MV-4-11 (cell line): Measurements from ENCODE around the gene MED27.
A peak's percentile ranks its signal among the peaks of the same experiment; 100 is the strongest.

Experiments used
- DNase-seq: peaks from one replicate; lab custom pipeline; 2025; lab: John Stamatoyannopoulos, UW

The MED27 gene

GRCh38 chr9:132079391-132080091 is at the start of gene MED27:
Gene MED27 (minus strand): TSS chr9:132079867. CDS start chr9:132079844, 23 bp downstream.
- peak; percentile 88 for DNase-seq

- DNase-seq = no peak
Measured at GRCh38 chr9:132127888-132128534, 48.3 kb upstream of the MED27 start.

GRCh38 chr9:132126680-132127236 is 47.1 kb upstream of the MED27 start:
- DNase-seq = no peak

GRCh38 chr9:132125944-132126679 is 46.4 kb upstream of the MED27 start:
- DNase-seq = no peak

- DNase-seq = no peak
Measured at GRCh38 chr9:132125361-132125760, 45.7 kb upstream of the MED27 start.

- no peak for DNase-seq
Measured at GRCh38 chr9:132124800-132125199, 45.1 kb upstream of the MED27 start.

GRCh38 chr9:132121021-132121420 is 41.4 kb upstream of the MED27 start:
- no peak for DNase-seq

GRCh38 chr9:132117694-132118093 is 38.0 kb upstream of the MED27 start:
- no peak for DNase-seq

- no peak for DNase-seq
Measured at GRCh38 chr9:132116583-132116982, 36.9 kb upstream of the MED27 start.

GRCh38 chr9:132114102-132114707 is 34.5 kb upstream of the MED27 start:
- DNase-seq = no peak

- no peak for DNase-seq
Measured at GRCh38 chr9:132109291-132109690, 29.6 kb upstream of the MED27 start.

- DNase-seq = peak; percentile 12
Measured at GRCh38 chr9:132108728-132109127, 29.1 kb upstream of the MED27 start.

GRCh38 chr9:132099741-132100407 is 20.2 kb upstream of the MED27 start:
- DNase-seq = no peak

- no peak for DNase-seq
Measured at GRCh38 chr9:132099167-132099566, 19.5 kb upstream of the MED27 start.

- no peak for DNase-seq
Measured at GRCh38 chr9:132094314-132094791, 14.7 kb upstream of the MED27 start.

GRCh38 chr9:132090771-132091170 is 11.1 kb upstream of the MED27 start:
- peak; percentile 74 for DNase-seq

- no peak for DNase-seq
Measured at GRCh38 chr9:132087438-132088030, 7.9 kb upstream of the MED27 start.

- no peak for DNase-seq
Measured at GRCh38 chr9:132082188-132082587, 2.5 kb upstream of the MED27 start.

GRCh38 chr9:132078699-132079356 is 839 bp downstream of the MED27 start:
- DNase-seq = no peak

- no peak for DNase-seq
Measured at GRCh38 chr9:132077881-132078698, 1.6 kb downstream of the MED27 start.
